Activated CD8-positive, alpha-beta memory T cell treated with anti-CD3 and anti-CD28 coated beads, Interleukin-2, amount 50 U/mL, for 24 hours (primary cell): ENCODE results near the gene TESMIN.

Experiments
- DNase-seq: peaks from one replicate; pipeline ENCODE4 v3.0.0-alpha.2; 2020; ENCODE audit errors: extremely low read depth

The TESMIN gene

GRCh38 chr11:68710409-68710808, 40.9 kb downstream of the TESMIN start:
- DNase-seq = no peak

- DNase-seq = no peak
Measured at GRCh38 chr11:68709062-68709461, 42.3 kb downstream of the TESMIN start.

- no peak for DNase-seq
Measured at GRCh38 chr11:68707527-68707926, 43.8 kb downstream of the TESMIN start.

GRCh38 chr11:68704887-68705286, 46.4 kb downstream of the TESMIN start:
- DNase-seq = no peak

- no peak for DNase-seq
Measured at GRCh38 chr11:68698993-68699392, 52.3 kb downstream of the TESMIN start.

- DNase-seq = no peak
Measured at GRCh38 chr11:68695531-68695930, 55.8 kb downstream of the TESMIN start.

- no peak for DNase-seq
Measured at GRCh38 chr11:68694431-68695297, 56.7 kb downstream of the TESMIN start.

- no peak for DNase-seq
Measured at GRCh38 chr11:68693484-68693882, 57.8 kb downstream of the TESMIN start.

- DNase-seq = no peak
Measured at GRCh38 chr11:68692871-68693483, 58.3 kb downstream of the TESMIN start.

- no peak for DNase-seq
Measured at GRCh38 chr11:68692115-68692514, 59.2 kb downstream of the TESMIN start.

- DNase-seq = no peak
Measured at GRCh38 chr11:68691402-68691784, 59.9 kb downstream of the TESMIN start.

GRCh38 chr11:68690671-68691401, 60.5 kb downstream of the TESMIN start:
- no peak for DNase-seq

GRCh38 chr11:68689737-68690625, 61.3 kb downstream of the TESMIN start:
- DNase-seq = no peak

GRCh38 chr11:68688881-68689280, 62.4 kb downstream of the TESMIN start:
- DNase-seq = no peak

- no peak for DNase-seq
Measured at GRCh38 chr11:68687986-68688385, 63.3 kb downstream of the TESMIN start.

- no peak for DNase-seq
Measured at GRCh38 chr11:68687311-68687710, 64.0 kb downstream of the TESMIN start.

- no peak for DNase-seq
Measured at GRCh38 chr11:68686486-68686885, 64.8 kb downstream of the TESMIN start.

GRCh38 chr11:68685656-68686380, 65.5 kb downstream of the TESMIN start:
- no peak for DNase-seq

GRCh38 chr11:68684385-68685356, 66.6 kb downstream of the TESMIN start, which contains the start of gene GAL:
Gene GAL (plus strand): TSS chr11:68684544. CDS start chr11:68684924, 380 bp downstream.
- DNase-seq = no peak
